Adrenal gland (tissue), 12 donors: ENCODE data around the gene FAM193B. TPM values are rescaled to one million over a fixed set of nuclear protein-coding genes. Genes with fewer than 3 reads are reported as not detected.

Experiments
- DNase-seq, 7 donors: peaks; one replicate each; pipeline ENCODE4 v3.0.0-alpha.2; 2019 to 2020
- H3K27ac ChIP-seq, 5 donors: fragments of 200-600 bp; sonication (generic) in 4 of 5; 1 replicate in 3 of 5; 2 replicates in 2 of 5; pipeline versions ENCODE4 v1.5.1 to v1.8.0; 2016 to 2020; ENCODE audit warnings: mild to moderate bottlenecking in 1 of 5
- H3K27me3 ChIP-seq: fragments of 200-600 bp; 2 replicates; pipeline ENCODE4 v1.8.0; 2021
- H3K36me3 ChIP-seq, 2 donors: fragments of 200-600 bp; replicated peaks in 1 of 2; 1 replicate in 1 of 2; 2 replicates in 1 of 2; pipeline versions ENCODE4 v1.5.1 to v1.8.0; 2018 to 2022
- H3K4me1 ChIP-seq, 2 donors: fragments of 200-600 bp; replicated peaks in 1 of 2; 1 replicate in 1 of 2; 2 replicates in 1 of 2; pipeline versions ENCODE4 v1.5.1 to v1.8.0; 2018 to 2021
- H3K4me3 ChIP-seq, 4 donors: fragments of 200-600 bp; sonication (generic) in 3 of 4; one replicate each; pipeline ENCODE4 v1.5.1; 2016 to 2018
- H3K9me3 ChIP-seq, 3 donors: fragments of 200-600 bp; sonication (generic) in 1 of 3; replicated peaks in 1 of 3; 1 replicate in 2 of 3; 2 replicates in 1 of 3; pipeline versions ENCODE4 v1.5.1 to v1.8.0; 2016 to 2021
- CTCF ChIP-seq, 6 experiments: fragments of 450-650 bp in 4 of 6; fragments of 200-600 bp in 2 of 6; sonication (generic) in 1 of 6; IDR thresholded peaks; 1 replicate in 5 of 6; 2 replicates in 1 of 6; pipeline versions ENCODE4 v1.5.1 to v1.8.0; 2016 to 2021; ENCODE audit warnings: antibody characterized with exemption in 6 of 6, mild to moderate bottlenecking in 2 of 6, moderate library complexity in 1 of 6
- POLR2A ChIP-seq, 2 donors: fragments of 450-650 bp; IDR thresholded peaks; one replicate each; pipeline ENCODE4 v1.6.1; 2017; ENCODE audit warnings: antibody characterized with exemption in 2 of 2, mild to moderate bottlenecking in 2 of 2, moderate library complexity in 1 of 2
- WGBS, 4 donors: extraction: QIAGEN DNeasy Blood & Tissue Kit in 2 of 4; methylation state at CpG; one replicate each; pipeline versions ENCODE4 v1.1.5 to v1.1.7; 2013 to 2017; 5-methylcytosine and 5-hydroxymethylcytosine counted together
- intact Hi-C, 2 donors: fragments of 100-400 bp; cut with DNase I; formaldehyde crosslinking; loops; one replicate each; pipeline versions ENCODE4 v1.14.1 to v1.15.0; 2022 to 2023
- polyA plus RNA-seq, 3 donors: library from polyadenylated mRNA; stranded (reverse); fragments of 200-250 nt in 2 of 3; fragments of 350-450 nt in 1 of 3; fragmentation: Illumina TruSeq in 1 of 3; extraction: RNeasy Lipid Tissue Mini Kit (QIAGEN cat#74804) in 1 of 3; gene quantifications; one replicate each; pipeline ENCODE4 v1.2.3, GENCODE V29; 2013 to 2014
- total RNA-seq, 9 donors: library from RNA; depleted of rRNA in 4 of 9; stranded (reverse); fragments of >200 nt in 4 of 9; fragments of 120-200 nt in 1 of 9; fragmentation: NEBNext Ultra II Directional in 1 of 9; extraction: Animal tissue kit (Norgen Biotek cat#: 25700) in 1 of 9; gene quantifications; one replicate each; pipeline versions ENCODE4 v1.1.0 to v1.2.4, GENCODE V29; 2013 to 2023
- donor health status: healthy with polysubstance abuse.
- donor health status: Bipolar disorder and iron deficiency.
- donor health status: DM: yes; HTN: yes; CAD: no.
- donor health status: DM: no; HTN: no; CAD: no.
- donor health status: DM: no; HTN: no; CAD: no.
- donor health status: DM: yes; HTN: yes; CAD: no.

The FAM193B gene
- total and polyA plus RNA-seq, 12 donors = 18.4 to 851 (median 44.0) TPM

DNA sequence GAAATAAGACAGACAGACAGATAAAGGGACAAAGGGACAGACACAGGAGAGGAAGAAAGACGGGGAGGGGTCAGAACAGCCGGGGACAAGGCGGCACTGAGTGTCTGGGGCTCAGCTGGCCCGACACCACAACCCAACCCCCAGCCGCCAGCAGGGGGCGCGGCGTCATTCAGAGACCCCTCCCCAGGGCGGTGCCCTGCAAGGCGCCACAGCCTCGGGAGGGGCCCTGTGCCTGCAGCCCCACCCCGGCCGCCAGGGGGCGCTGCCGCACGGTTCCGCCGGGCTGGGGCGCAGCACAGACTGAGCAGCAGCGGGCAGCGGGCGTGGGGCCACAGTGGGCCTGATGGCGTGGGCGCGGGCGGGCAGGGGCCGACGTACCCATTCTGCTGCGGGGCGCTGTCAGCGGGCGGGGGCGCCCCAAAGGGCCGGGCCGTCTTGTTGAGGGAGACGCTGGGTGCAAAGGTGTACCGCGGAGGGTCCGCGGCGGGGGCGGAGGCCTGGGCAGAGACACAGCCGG, 62.9 kb downstream of the FAM193B start:
- intact Hi-C loops = no loop called here
- Histone ChIP-seq H3K27ac (no peak overlapping the region), H3K4me3 (no peak overlapping the region), H3K9me3 (no peaks in the 10 kb centered on the region), H3K4me1 (peaks cover 13 to 25% of the 10 kb centered on the region in 2 donors), H3K36me3 (peaks cover 0 to 37% of the 10 kb centered on the region in 2 donors), H3K27me3 (no peaks in the 10 kb centered on the region)
- no peak for TF ChIP-seq POLR2A (IDR thresholded peaks at IDR 0.05)
- TF ChIP-seq CTCF (IDR thresholded peaks at IDR 0.05) = peak in 4 of 6 experiments; percentile 31 to 71 (median 50)
- WGBS, 4 donors = 50 to 75% (median 67%) methylated on average over 12 to 43 of the region's 43 CpGs
- no peak for DNase-seq

- Histone ChIP-seq H3K9me3 (no peaks in the 10 kb centered on the region), H3K4me3 (no peak overlapping the region), H3K27me3 (no peaks in the 10 kb centered on the region), H3K36me3 (peaks cover 0 to 37% of the 10 kb centered on the region in 2 donors), H3K4me1 (peaks cover 12 to 23% of the 10 kb centered on the region in 2 donors), H3K27ac (no peak overlapping the region)
- 81 to 95% (median 87%) methylated on average over 7 to 16 of the region's 16 CpGs for WGBS, 4 donors
- DNase-seq = no peak
- intact Hi-C loops = no loop called here
- TF ChIP-seq CTCF (IDR thresholded peaks at IDR 0.05) (no peak), POLR2A (IDR thresholded peaks at IDR 0.05) (no peak)
These were observed 63.4 kb downstream of the FAM193B start for GRCh38 chr5:177490992-177491391.

DNA sequence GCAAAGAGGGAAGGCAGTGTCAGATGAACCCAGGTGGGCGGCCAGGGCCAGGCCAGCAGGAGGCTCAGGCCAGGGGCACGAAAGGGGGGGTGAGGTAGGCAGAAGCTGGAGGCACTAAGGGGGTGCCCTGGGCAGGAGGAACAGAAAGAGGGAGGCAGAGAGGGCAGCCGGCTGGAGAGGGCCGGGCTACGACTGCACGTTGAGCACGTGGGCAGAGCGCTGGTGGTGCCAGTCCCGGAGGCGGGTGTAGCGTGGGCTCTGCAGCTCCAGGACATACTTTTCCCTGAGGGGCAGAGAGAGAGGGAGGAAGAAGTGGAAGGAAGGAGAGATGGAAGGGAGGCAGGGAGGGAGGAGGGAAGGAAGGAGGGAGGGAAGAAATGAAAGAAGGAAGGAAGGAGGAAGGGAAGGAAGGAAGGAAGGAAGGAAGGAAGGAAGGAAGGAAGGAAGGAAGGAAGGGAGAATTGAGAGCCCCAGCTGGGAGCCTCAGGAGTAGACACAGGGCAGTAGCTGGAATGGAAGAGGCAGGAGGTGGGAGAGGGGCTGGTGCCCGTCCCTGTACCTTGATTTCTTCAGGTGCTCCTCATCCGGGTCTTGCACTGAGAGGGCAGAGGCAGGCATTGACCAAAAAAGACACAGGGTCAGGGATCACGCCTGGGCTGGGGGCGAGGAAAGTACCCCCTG, 63.9 kb downstream of the FAM193B start:
- H3K4me1 ChIP-seq = peaks cover 12 to 18% of the 10 kb centered on the region in 2 donors
- intact Hi-C loops = no loop called here
- H3K9me3 ChIP-seq = no peaks in the 10 kb centered on the region
- TF ChIP-seq POLR2A (IDR thresholded peaks at IDR 0.05) (no peak), CTCF (IDR thresholded peaks at IDR 0.05) (no peak)
- H3K27ac ChIP-seq = no peak overlapping the region
- DNase-seq = no peak
- no peak overlapping the region for H3K4me3 ChIP-seq
- no peaks in the 10 kb centered on the region for H3K27me3 ChIP-seq
- peaks cover 0 to 37% of the 10 kb centered on the region in 2 donors for H3K36me3 ChIP-seq
- WGBS, 4 donors = 83 to 91% (median 89%) methylated on average over 15 of the region's 15 CpGs

- Histone ChIP-seq H3K36me3 (peaks cover 0 to 37% of the 10 kb centered on the region in 2 donors), H3K27me3 (no peaks in the 10 kb centered on the region), H3K27ac (no peak overlapping the region), H3K4me3 (no peak overlapping the region), H3K9me3 (no peaks in the 10 kb centered on the region), H3K4me1 (peaks cover 4 to 5% of the 10 kb centered on the region in 2 donors)
- TF ChIP-seq POLR2A (IDR thresholded peaks at IDR 0.05) = no peak
- TF ChIP-seq CTCF (IDR thresholded peaks at IDR 0.05) = no peak
- DNase-seq = no peak
- intact Hi-C loops = no loop called here
- WGBS, 4 donors = 78 to 100% (median 81%) methylated on average over 2 to 26 of the region's 26 CpGs
These were observed 65.1 kb downstream of the FAM193B start for GRCh38 chr5:177489119-177489716.
